Measurements from ENCODE around the gene TMEM126A. TPM values are rescaled to one million over a fixed set of nuclear protein-coding genes. Genes with fewer than 3 reads are reported as not detected.

TMEM126A gene
- total and polyA plus RNA-seq, 2 of the 13 experiments (the other 11 are each of a cell fraction or from before 2014, with no cell fraction given) = 59.5 to 66.9 TPM

- Histone ChIP-seq H3K27me3 (ENCODE audit: control insufficient read depth in 1 of 2, insufficient read depth in 2 of 2, low read length in 2 of 2) (no peaks in the 10 kb centered on the region; a peak in 1 of 5 replicates), H3K4me2 (ENCODE audit: low read depth, low read length) (peak overlapping the region; percentile 88), H3K4me1 (ENCODE audit: insufficient read depth, low read length) (peaks cover 49% of the 10 kb centered on the region), H3K4me3 (replicated peaks in 1 of 3; ENCODE audit: insufficient read depth in 1 of 3, low read depth in 2 of 3, low read length in 3 of 3) (peak overlapping the region; percentile 72 to 95 (median 86)), H3K27ac (ENCODE audit: extremely low read length, insufficient read depth, low read length) (peak overlapping the region; percentile 98), H2AFZ (ENCODE audit: low read length) (no peak overlapping the region), H4K20me1 (ENCODE audit: insufficient read depth, low read length) (peaks cover 29% of the 10 kb centered on the region), H3K9me3 (ENCODE audit: low read length) (no peaks in the 10 kb centered on the region), H3K79me2 (ENCODE audit: insufficient read depth, low read length) (peaks cover 54% of the 10 kb centered on the region), H3K9ac (ENCODE audit: insufficient read depth, low read depth, low read length) (peak overlapping the region; percentile 98), H3K36me3 (replicated peaks in 1 of 2; ENCODE audit: control insufficient read depth in 1 of 2, insufficient read depth in 2 of 2, low read length in 2 of 2) (no peaks in the 10 kb centered on the region)
- in situ Hi-C loops (cut with HindIII; ENCODE audit: extremely low pct_ligation_motif_present, low pct_unique_long_range_greater_than_20kb) (no loop called here), intact Hi-C loops (cut with micrococcal nuclease; ENCODE audit: unreplicated experiment) (loop anchor here (1.0 to 2.0 kb wide), 2 partner anchors 15 to 69 kb away; no protein-coding TSS in a partner anchor)
- no TSS peak for BruUV-seq (replicated peaks)
- ChIA-PET CTCF (ENCODE audit: low intra/inter-chr PET ratio, low total read pairs) (no interaction called here), POLR2A (interaction anchor here (1.2 to 10.0 kb wide), 6 partner anchors 10 to 36 kb away, joined by 3 to 112 read pairs (median 6); partner anchors contain the start of genes TMEM126A and TMEM126B)
- DNase-seq (ENCODE audit: low spot score) (peak; percentile 50), FAIRE-seq (no peak), ATAC-seq (peak; percentile 78)
- WGBS (ENCODE audit: low lambda C conversion rate) = 0% methylated on average over 26 of the region's 73 CpGs
- TF ChIP-seq SOX5 (CRISPR knock-in tag; IDR thresholded peaks at IDR 0.05; ENCODE audit: borderline replicate concordance) = no peak
- no peak; the same call in 1 of the 2 replicates for TF ChIP-seq CREM (IDR thresholded peaks at IDR 0.05)
- TF ChIP-seq CREM (CRISPR knock-in tag; IDR thresholded peaks at IDR 0.05) = no peak
- 0 out of 2 replicates have a peak, but pooled peaks have one; percentile 49 for TF ChIP-seq SNAPC2 (CRISPR knock-in tag; IDR thresholded peaks at IDR 0.05)
- no peak for TF ChIP-seq ZNF644 (CRISPR knock-in tag; IDR thresholded peaks at IDR 0.05; ENCODE audit: low read depth)
- no peak for TF ChIP-seq EZH2 (conservative IDR thresholded peaks at IDR 0.05; ENCODE audit: low read depth, low read length)
- TF ChIP-seq AHDC1 (CRISPR knock-in tag; IDR thresholded peaks at IDR 0.05; ENCODE audit: borderline replicate concordance) = no peak
- no peak for TF ChIP-seq ZNF777 (CRISPR knock-in tag; IDR thresholded peaks at IDR 0.05)
- TF ChIP-seq CTCF (CRISPR knock-in tag; IDR thresholded peaks at IDR 0.05) = peak; percentile 64
- no peak for TF ChIP-seq GATAD1 (CRISPR knock-in tag; IDR thresholded peaks at IDR 0.05)
- no peak for TF ChIP-seq ATF6 (CRISPR knock-in tag; conservative IDR thresholded peaks at IDR 0.05)
- no peak for TF ChIP-seq POLR2AphosphoS5 (IDR thresholded peaks at IDR 0.05; ENCODE audit: low read depth, low read length)
- 0 out of 2 replicates have a peak, but pooled peaks have one; percentile 38 for TF ChIP-seq MAF1 (CRISPR knock-in tag; IDR thresholded peaks at IDR 0.05; ENCODE audit: borderline replicate concordance)
- peak; percentile 79 for TF ChIP-seq SRSF1 (optimal IDR thresholded peaks at IDR 0.05; ENCODE audit: low read depth, low read length)
These were observed 16.2 kb downstream of the TMEM126A start for GRCh38 chr11:85663753-85664614.

Measured in HepG2 (cell line).